Type B pancreatic cell (in vitro differentiated cells): ENCODE data around the gene HCRT. TPM values are rescaled to one million over a fixed set of nuclear protein-coding genes. Genes with fewer than 3 reads are reported as not detected.

Experiments used
- DNase-seq: peaks from one replicate; pipeline ENCODE4 v3.0.0; 2021; ENCODE audit warnings: mixed read lengths; ENCODE audit not compliant: unreplicated experiment; ENCODE audit errors: extremely low spot score
- H3K27ac Mint-ChIP-seq: 2 replicates; pipeline ENCODE4 v1.8.0; 2021; ENCODE audit warnings: mild to moderate bottlenecking, mixed read lengths
- H3K27me3 Mint-ChIP-seq: 2 replicates; pipeline ENCODE4 v1.8.0; 2021; ENCODE audit warnings: mixed read lengths
- H3K36me3 Mint-ChIP-seq: 2 replicates; pipeline ENCODE4 v1.8.0; 2021; ENCODE audit warnings: mixed read lengths
- H3K4me1 Mint-ChIP-seq: one replicate; pipeline ENCODE4 v1.8.0; 2021; ENCODE audit warnings: mixed read lengths; ENCODE audit not compliant: unreplicated experiment
- H3K4me3 Mint-ChIP-seq: 2 replicates; pipeline ENCODE4 v1.8.0; 2021; ENCODE audit warnings: mild to moderate bottlenecking, mixed read lengths
- H3K9me3 Mint-ChIP-seq: 2 replicates; pipeline ENCODE4 v1.8.0; 2021; ENCODE audit warnings: mixed read lengths
- long read RNA-seq: library from polyadenylated mRNA; unstranded; transcript quantifications from one replicate; pipeline ENCODE4 v2.0.0, GENCODE V29; 2020
- total RNA-seq: library from RNA; stranded (reverse); gene quantifications from 2 replicates; pipeline ENCODE4 v1.2.1, GENCODE V29; 2021; ENCODE audit warnings: low replicate concordance
- TF ChIP-seq, protein P1 (sequence below): fragments of 200-600 bp; sonication (generic); conservative IDR thresholded peaks from 2 replicates; pipeline ENCODE4 v1.5.0; 2021; ENCODE audit warnings: antibody characterized with exemption, mild to moderate bottlenecking

The HCRT gene
- not detected in 2 replicates for total RNA-seq
- long read RNA-seq, result 0 reads

- no peaks in the 10 kb centered on the region for H3K4me1 Mint-ChIP-seq
- peak within 1 kb of the TSS; percentile 65 for H3K4me3 Mint-ChIP-seq
- no peak within 1 kb of the TSS for H3K27ac Mint-ChIP-seq
- H3K9me3 Mint-ChIP-seq, result no peaks in the 10 kb centered on the region
- H3K36me3 Mint-ChIP-seq, result no peaks in the 10 kb centered on the region
- H3K27me3 Mint-ChIP-seq, result peaks cover 65% of the 10 kb centered on the region
- no peak for DNase-seq
- TF ChIP-seq, protein P1, sequence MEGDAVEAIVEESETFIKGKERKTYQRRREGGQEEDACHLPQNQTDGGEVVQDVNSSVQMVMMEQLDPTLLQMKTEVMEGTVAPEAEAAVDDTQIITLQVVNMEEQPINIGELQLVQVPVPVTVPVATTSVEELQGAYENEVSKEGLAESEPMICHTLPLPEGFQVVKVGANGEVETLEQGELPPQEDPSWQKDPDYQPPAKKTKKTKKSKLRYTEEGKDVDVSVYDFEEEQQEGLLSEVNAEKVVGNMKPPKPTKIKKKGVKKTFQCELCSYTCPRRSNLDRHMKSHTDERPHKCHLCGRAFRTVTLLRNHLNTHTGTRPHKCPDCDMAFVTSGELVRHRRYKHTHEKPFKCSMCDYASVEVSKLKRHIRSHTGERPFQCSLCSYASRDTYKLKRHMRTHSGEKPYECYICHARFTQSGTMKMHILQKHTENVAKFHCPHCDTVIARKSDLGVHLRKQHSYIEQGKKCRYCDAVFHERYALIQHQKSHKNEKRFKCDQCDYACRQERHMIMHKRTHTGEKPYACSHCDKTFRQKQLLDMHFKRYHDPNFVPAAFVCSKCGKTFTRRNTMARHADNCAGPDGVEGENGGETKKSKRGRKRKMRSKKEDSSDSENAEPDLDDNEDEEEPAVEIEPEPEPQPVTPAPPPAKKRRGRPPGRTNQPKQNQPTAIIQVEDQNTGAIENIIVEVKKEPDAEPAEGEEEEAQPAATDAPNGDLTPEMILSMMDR, result no peak
Observed at GRCh38 chr17:42184713-42185620, at the start of gene HCRT. HCRT (minus strand) TSS chr17:42185452; CDS start chr17:42185365, 87 bp downstream.

DNA sequence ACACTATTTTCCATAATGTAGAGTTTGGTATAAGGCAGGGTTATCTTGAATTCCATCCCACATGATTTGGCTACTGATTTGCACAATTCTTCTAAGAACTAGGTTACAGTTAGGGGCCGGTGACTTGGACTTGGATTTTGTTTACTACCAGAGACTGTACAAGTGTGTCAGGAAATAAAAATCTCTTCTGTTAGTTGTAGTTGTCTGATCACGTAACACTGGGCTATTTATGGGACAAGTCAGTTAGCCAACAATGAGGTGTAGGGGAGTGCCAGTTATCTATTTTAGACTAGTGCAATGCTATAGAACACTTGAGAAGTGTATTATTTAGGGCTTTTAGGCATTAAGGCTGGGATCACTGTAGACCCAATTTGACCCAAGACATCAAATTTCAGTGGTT is 48.7 kb upstream of the HCRT start:
- Mint-ChIP-seq H3K27me3 (no peaks in the 10 kb centered on the region), H3K27ac (no peak overlapping the region), H3K4me1 (no peaks in the 10 kb centered on the region), H3K36me3 (no peaks in the 10 kb centered on the region), H3K9me3 (no peaks in the 10 kb centered on the region), H3K4me3 (no peak overlapping the region)
- no peak for DNase-seq
- TF ChIP-seq, protein P1, result no peak

GRCh38 chr17:42233156-42233555 is 47.9 kb upstream of the HCRT start:
- H3K9me3 Mint-ChIP-seq, result no peaks in the 10 kb centered on the region
- H3K4me3 Mint-ChIP-seq, result no peak overlapping the region
- no peak for DNase-seq
- no peaks in the 10 kb centered on the region for H3K27me3 Mint-ChIP-seq
- no peaks in the 10 kb centered on the region for H3K36me3 Mint-ChIP-seq
- no peak overlapping the region for H3K27ac Mint-ChIP-seq
- TF ChIP-seq, protein P1, result no peak
- H3K4me1 Mint-ChIP-seq, result no peaks in the 10 kb centered on the region

DNA sequence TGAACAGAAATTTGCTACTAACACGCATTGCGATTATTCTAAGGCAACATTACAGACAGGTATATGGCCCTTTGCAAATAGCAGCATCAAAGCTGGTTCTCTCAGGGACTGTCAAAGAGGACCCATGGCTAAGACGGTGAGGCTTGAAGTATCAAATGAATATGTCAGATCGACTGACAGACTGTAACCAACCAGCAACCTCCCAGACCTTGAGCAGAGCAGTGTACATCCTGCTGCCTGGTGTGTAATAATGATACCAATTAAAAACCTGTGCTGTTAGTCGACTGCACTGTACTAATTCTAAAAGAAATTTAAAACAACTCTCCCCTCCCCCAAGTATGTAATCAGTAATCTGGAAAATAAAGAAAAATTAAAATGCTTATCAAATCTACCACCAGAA is 45.0 kb upstream of the HCRT start:
- Mint-ChIP-seq H3K4me1 (no peaks in the 10 kb centered on the region), H3K27ac (no peak overlapping the region), H3K4me3 (no peak overlapping the region), H3K27me3 (no peaks in the 10 kb centered on the region), H3K9me3 (no peaks in the 10 kb centered on the region), H3K36me3 (peaks cover 3% of the 10 kb centered on the region)
- TF ChIP-seq, protein P1, result no peak
- no peak for DNase-seq

- Mint-ChIP-seq H3K27ac (no peak overlapping the region), H3K9me3 (no peaks in the 10 kb centered on the region), H3K4me1 (no peaks in the 10 kb centered on the region), H3K27me3 (no peaks in the 10 kb centered on the region), H3K4me3 (no peak overlapping the region), H3K36me3 (peaks cover 3% of the 10 kb centered on the region)
- TF ChIP-seq, protein P1, result no peak
- DNase-seq, result no peak
Observed at GRCh38 chr17:42227849-42228700, 42.8 kb upstream of the HCRT start.
